WTC11 (cell line): ENCODE results near the gene MSI2. TPM values are rescaled to one million over a fixed set of nuclear protein-coding genes. Genes with fewer than 3 reads are reported as not detected.

Experiments
- ATAC-seq: fragments of 200-7000 bp; cut with Tn5 transposase; 2 replicates; pipeline ENCODE4 v1.10.0; 2021; ENCODE audit warnings: mild to moderate bottlenecking, moderate library complexity
- CTCF ChIA-PET: fragments of 300-600 bp; sonication (Branson Sonifier 250); formaldehyde crosslinking; loops from one replicate; lab custom pipeline; 2021; ENCODE audit warnings: antibody characterized with exemption; lab: Charles Lee
- POLR2A ChIA-PET: fragments of 350-600 bp; sonication (Branson Sonifier 250); formaldehyde crosslinking; loops from one replicate; lab custom pipeline; 2021; ENCODE audit warnings: antibody characterized with exemption; lab: Charles Lee
- DNase-seq: peaks from one replicate; pipeline ENCODE4 v3.0.0; 2021; ENCODE audit warnings: low spot score
- H3K27ac Mint-ChIP-seq: 2 replicates; pipeline ENCODE4 v1.8.0; 2021; ENCODE audit warnings: mixed read lengths
- H3K27me3 Mint-ChIP-seq: 2 replicates; pipeline ENCODE4 v1.8.0; 2021; ENCODE audit warnings: low read depth, mild to moderate bottlenecking, moderate library complexity, mixed read lengths
- H3K36me3 Mint-ChIP-seq: 2 replicates; pipeline ENCODE4 v1.8.0; 2021; ENCODE audit warnings: mixed read lengths
- H3K4me1 Mint-ChIP-seq: 2 replicates; pipeline ENCODE4 v1.8.0; 2022; ENCODE audit warnings: mixed read lengths
- H3K4me3 Mint-ChIP-seq: 2 replicates; pipeline ENCODE4 v1.8.0; 2021; ENCODE audit warnings: mild to moderate bottlenecking, moderate library complexity, mixed read lengths
- H3K9me3 Mint-ChIP-seq: 2 replicates; pipeline ENCODE4 v1.8.0; 2021; ENCODE audit warnings: mixed read lengths
- AFF4 ChIP-seq: sonication (generic); formaldehyde crosslinking; IDR thresholded peaks from 2 replicates; pipeline ENCODE4 v1.8.1; 2023; ENCODE audit warnings: mild to moderate bottlenecking, missing genetic modification reagents, borderline replicate concordance
- ATF1 ChIP-seq: sonication (generic); formaldehyde crosslinking; IDR thresholded peaks from 2 replicates; pipeline ENCODE4 v1.8.1; 2023; ENCODE audit warnings: mild to moderate bottlenecking, moderate library complexity, missing genetic modification reagents
- E2F1 ChIP-seq: sonication (generic); formaldehyde crosslinking; IDR thresholded peaks from 2 replicates; pipeline ENCODE4 v1.8.0; 2022; ENCODE audit warnings: mild to moderate bottlenecking, missing genetic modification reagents
- E2F5 ChIP-seq: sonication (generic); formaldehyde crosslinking; IDR thresholded peaks from 2 replicates; pipeline ENCODE4 v1.8.1; 2022; ENCODE audit warnings: mild to moderate bottlenecking, moderate library complexity, missing genetic modification reagents
- ELF4 ChIP-seq: sonication (generic); formaldehyde crosslinking; IDR thresholded peaks from 2 replicates; pipeline ENCODE4 v1.8.1; 2022; ENCODE audit warnings: low read depth, mild to moderate bottlenecking, moderate library complexity, missing genetic modification reagents
- GRHL2 ChIP-seq: fragments of 250-450 bp; sonication (Bioruptor Pico); IDR thresholded peaks from 2 replicates; pipeline ENCODE4 v1.8.0; 2022; ENCODE audit warnings: mild to moderate bottlenecking, moderate library complexity; ENCODE audit not compliant: insufficient replicate concordance, severe bottlenecking
- IRF1 ChIP-seq: sonication (generic); formaldehyde crosslinking; IDR thresholded peaks from 2 replicates; pipeline ENCODE4 v1.8.0; 2023; ENCODE audit warnings: missing genetic modification reagents
- KAT7 ChIP-seq: sonication (generic); formaldehyde crosslinking; IDR thresholded peaks from 2 replicates; pipeline ENCODE4 v1.8.1; 2023; ENCODE audit warnings: missing genetic modification reagents, mild to moderate bottlenecking, borderline replicate concordance
- MYBL2 ChIP-seq: sonication (generic); formaldehyde crosslinking; IDR thresholded peaks from 2 replicates; pipeline ENCODE4 v1.8.1; 2023; ENCODE audit warnings: mild to moderate bottlenecking, moderate library complexity, missing genetic modification reagents
- SOX15 ChIP-seq: fragments of 250-450 bp; sonication (Bioruptor Pico); IDR thresholded peaks from 2 replicates; pipeline ENCODE4 v1.9.0; 2021; ENCODE audit warnings: mild to moderate bottlenecking
- SP1 ChIP-seq: sonication (generic); formaldehyde crosslinking; conservative IDR thresholded peaks from 2 replicates; pipeline ENCODE4 v1.8.1; 2022; ENCODE audit warnings: missing genetic modification reagents
- TEAD1 ChIP-seq: sonication (generic); formaldehyde crosslinking; IDR thresholded peaks from 2 replicates; pipeline ENCODE4 v1.8.0; 2022; ENCODE audit warnings: mild to moderate bottlenecking, missing genetic modification reagents
- ZBTB43 ChIP-seq: sonication (generic); formaldehyde crosslinking; IDR thresholded peaks from 2 replicates; pipeline ENCODE4 v1.8.1; 2023; ENCODE audit warnings: mild to moderate bottlenecking, missing genetic modification reagents
- ZNF281 ChIP-seq: sonication (generic); formaldehyde crosslinking; IDR thresholded peaks from 2 replicates; pipeline ENCODE4 v1.8.0; 2023; ENCODE audit warnings: mild to moderate bottlenecking, missing genetic modification reagents
- ZNF416 ChIP-seq: fragments of 250-450 bp; sonication (Bioruptor Pico); IDR thresholded peaks from 2 replicates; pipeline ENCODE4 v1.9.0; 2021; ENCODE audit warnings: mild to moderate bottlenecking, inconsistent platforms
- ZSCAN18 ChIP-seq: fragments of 250-450 bp; sonication (Bioruptor Pico); IDR thresholded peaks from 2 replicates; pipeline ENCODE4 v2.1.2; 2022; ENCODE audit warnings: mild to moderate bottlenecking, moderate library complexity
- total RNA-seq: library from RNA; stranded (reverse); gene quantifications from 3 replicates; pipeline ENCODE4 v1.2.3, GENCODE V29; 2021

Gene MSI2
- total RNA-seq, 1 experiment from 2014 or later: 82.1 TPM

- Mint-ChIP-seq H3K4me1 (peaks cover 55% of the 10 kb centered on the region), H3K27ac (peak overlapping the region; percentile 84; the same call in 1 of the 2 replicates), H3K9me3 (no peaks in the 10 kb centered on the region), H3K27me3 (peaks cover 15% of the 10 kb centered on the region), H3K36me3 (peaks cover 21% of the 10 kb centered on the region), H3K4me3 (peak overlapping the region; percentile 93)
- POLR2A ChIA-PET: interaction anchor here (0.6 to 0.8 kb wide), 4 partner anchors 11 to 750 kb away, joined by 3 to 7 read pairs (median 4); no protein-coding TSS in a partner anchor
- ATAC-seq (no peak), DNase-seq (no peak)
- CTCF ChIA-PET: interaction anchor here (0.6 to 3.5 kb wide), 7 partner anchors 13 to 526 kb away, joined by 3 to 39 read pairs (median 4); partner anchors contain the start of gene SCPEP1
- TF ChIP-seq ATF1 (CRISPR knock-in tag) (no peak), SOX15 (CRISPR knock-in tag) (no peak), ZBTB43 (CRISPR knock-in tag) (no peak), SP1 (CRISPR knock-in tag) (no peak), AFF4 (no peak), ELF4 (CRISPR knock-in tag) (no peak), ZNF281 (CRISPR knock-in tag) (no peak), ZNF416 (CRISPR knock-in tag) (no peak), E2F1 (no peak), ZSCAN18 (no peak), MYBL2 (CRISPR knock-in tag) (no peak), GRHL2 (CRISPR knock-in tag) (no peak), KAT7 (CRISPR knock-in tag) (no peak), E2F5 (no peak), IRF1 (no peak), TEAD1 (CRISPR knock-in tag) (no peak)
Measured at GRCh38 chr17:57257195-57257894, 1.0 kb downstream of the MSI2 start.
